Epidermal melanocyte (primary cell): ENCODE results near the gene SMARCD1.
"Not testable (repeated sequence)": the region's sequence is repeated elsewhere in the genome, so short reads cannot be mapped to it uniquely, and the experiment has no call there.

ENCODE experiments used
- DNase-seq: peaks from one replicate; pipeline ENCODE4 v3.0.0; 2011; ENCODE audit warnings: low spot score; ENCODE audit not compliant: insufficient read length

SMARCD1 gene

DNA sequence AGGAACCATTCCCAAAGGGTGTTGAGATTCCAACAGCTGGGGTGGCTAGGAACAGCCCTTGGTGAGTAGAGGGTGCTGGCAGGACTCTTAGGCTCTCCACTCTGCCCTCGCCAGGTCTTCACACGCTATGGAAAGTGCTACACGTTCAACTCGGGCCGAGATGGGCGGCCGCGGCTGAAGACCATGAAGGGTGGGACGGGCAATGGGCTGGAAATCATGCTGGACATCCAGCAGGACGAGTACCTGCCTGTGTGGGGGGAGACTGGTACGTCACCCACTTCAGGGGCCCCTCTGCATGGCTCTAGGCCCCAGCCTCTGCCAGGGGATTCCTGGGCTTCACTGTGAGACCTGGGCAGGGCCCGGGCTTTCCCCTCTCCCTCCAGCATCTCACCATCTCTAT, 8.0 kb upstream of the SMARCD1 start:
- DNase-seq, result no peak

- DNase-seq, result no peak
These were observed 6.9 kb upstream of the SMARCD1 start for GRCh38 chr12:50078281-50078680.

DNA sequence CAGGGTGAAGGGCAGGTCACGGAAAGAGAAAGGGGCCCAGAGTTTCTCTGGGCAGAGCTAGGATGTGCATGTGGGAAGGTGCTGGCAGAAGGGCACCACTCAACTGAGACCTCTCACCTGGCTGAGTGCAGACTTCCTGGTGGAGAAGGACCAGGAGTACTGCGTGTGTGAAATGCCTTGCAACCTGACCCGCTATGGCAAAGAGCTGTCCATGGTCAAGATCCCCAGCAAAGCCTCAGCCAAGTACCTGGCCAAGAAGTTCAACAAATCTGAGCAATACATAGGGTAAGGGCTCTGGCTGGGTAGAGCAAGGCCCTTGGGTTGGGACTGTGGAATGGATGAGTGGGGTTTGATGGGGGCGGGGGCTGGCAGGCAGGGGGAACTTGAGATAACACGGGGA, 5.4 kb upstream of the SMARCD1 start:
- DNase-seq, result no peak

- no peak for DNase-seq
These were observed 3.9 kb upstream of the SMARCD1 start for GRCh38 chr12:50081096-50081808.

- DNase-seq, result no peak
These were observed 2.5 kb upstream of the SMARCD1 start for GRCh38 chr12:50082644-50083043.

GRCh38 chr12:50083301-50083700, 1.8 kb upstream of the SMARCD1 start:
- no peak for DNase-seq

DNA sequence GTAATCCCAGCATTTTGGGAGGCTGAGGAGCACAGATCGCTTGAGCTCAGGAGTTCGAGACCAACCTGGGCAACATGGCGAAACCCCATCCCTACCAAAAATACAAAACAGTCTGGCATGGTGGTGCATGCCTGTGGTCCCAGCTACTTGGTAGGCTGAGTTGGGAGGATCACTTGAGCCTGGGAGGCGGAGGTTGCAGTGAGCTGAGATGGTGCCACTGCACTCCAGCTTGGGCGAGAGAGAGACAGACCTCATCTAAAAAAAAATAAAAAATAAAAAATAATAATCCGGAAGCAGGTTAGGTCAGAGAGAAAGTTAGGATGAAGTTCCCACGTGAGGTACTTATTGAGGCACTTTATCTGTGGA, 750 bp upstream of the SMARCD1 start:
- not testable (repeated sequence) for DNase-seq

GRCh38 chr12:50085615-50086072, 502 bp downstream of the SMARCD1 start:
- no peak for DNase-seq

DNA sequence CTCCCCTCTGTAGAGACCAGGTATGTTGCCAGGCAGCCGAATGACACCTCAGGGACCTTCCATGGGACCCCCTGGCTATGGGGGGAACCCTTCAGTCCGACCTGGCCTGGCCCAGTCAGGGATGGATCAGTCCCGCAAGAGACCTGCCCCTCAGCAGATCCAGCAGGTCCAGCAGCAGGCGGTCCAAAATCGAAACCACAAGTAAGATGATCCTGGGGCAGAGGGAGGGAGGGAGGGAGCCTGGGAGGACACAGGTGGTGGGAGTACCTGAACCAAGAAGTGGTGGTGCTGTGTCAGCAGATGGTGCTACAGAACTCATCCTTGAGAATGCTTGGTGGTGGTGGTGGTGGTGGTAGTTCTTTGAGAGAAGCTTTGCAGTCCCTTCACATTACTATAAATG, 1.0 kb downstream of the SMARCD1 start:
- no peak for DNase-seq

DNA sequence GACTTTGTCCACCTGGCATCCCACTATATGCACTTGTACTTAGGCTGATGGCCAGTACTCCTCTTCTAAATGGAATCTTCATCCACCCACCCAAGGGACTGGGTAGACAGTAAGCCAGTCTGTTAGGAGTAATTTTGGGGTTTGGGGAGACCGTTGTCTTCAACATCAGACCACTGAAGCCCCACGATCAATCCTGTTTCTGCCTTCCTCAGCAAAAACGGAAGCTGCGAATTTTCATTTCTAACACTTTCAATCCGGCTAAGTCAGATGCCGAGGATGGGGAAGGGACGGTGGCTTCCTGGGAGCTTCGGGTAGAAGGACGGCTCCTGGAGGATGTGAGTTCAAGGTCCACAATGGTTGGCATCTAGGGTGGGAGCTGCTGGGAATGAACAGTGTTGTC, 2.0 kb downstream of the SMARCD1 start:
- no peak for DNase-seq

DNA sequence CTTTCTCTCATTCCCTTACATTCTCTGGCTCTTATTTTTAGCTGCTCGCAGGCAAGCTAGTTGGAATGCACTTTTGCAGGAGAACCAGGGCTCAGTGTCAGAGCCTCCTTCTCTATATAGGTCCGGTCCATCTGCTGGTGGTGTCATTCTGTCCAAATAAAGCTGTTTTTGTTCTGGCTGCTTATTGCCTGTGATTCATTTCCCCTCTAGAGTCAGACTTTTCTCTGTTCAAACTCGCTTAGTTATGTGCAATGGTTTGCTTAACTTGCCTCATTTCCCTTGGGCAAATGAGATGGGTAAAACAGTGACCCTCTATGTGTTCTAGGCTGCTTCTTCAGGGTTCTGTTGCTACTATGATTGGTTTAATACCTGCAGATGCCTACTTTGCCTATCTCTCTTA, 2.9 kb downstream of the SMARCD1 start:
- DNase-seq, result no peak

DNA sequence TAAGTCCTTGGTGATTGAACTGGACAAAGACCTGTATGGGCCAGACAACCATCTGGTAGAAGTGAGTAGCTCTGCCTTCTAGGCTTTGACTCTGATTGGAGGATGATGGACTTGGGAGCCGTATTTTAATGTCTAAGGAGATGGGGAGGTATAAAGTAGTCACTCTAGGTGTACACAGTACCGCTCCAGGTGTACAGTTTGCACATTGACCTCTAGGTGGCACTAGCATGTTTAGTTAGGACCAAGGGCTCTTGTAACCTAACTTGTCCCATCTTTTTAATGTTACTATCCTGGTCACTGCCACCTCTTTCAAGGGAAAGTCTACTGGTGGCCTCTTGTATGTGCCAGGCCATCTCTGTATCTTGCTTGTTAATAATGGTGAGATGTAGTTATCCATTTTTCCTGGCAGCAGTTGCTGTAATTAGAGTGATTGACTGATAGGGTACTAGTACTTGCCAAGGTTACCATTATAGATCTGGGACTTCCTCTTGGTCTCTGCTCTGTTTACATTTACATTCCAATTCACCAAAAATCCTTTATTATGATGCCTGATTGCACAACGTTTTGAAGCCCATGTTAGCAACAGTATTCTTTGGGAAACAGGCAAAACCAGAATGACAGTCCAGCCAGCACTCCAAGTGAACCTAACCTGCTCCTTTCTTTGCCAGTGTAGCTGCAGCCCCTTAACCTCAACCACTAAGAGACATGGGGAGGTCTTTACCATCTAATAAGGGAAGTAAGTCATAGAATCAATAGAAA, 3.6 kb downstream of the SMARCD1 start:
- DNase-seq, result no peak

DNA sequence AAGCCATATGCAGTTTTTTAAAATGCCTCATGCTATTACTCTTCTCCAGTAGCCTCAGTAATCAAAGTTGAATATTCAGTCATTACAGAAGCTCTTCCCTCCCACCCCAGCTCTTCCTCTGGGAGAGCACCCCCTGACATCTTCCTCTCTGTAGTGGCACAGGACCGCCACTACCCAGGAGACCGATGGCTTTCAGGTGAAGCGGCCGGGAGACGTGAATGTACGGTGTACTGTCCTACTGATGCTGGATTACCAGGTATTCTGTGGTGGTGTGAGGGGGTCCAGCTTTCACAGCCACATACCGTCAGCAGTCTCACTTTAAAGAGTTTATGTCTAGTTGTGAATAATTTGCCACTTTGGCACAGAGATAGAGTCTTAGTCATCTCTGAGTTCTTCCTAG, 4.6 kb downstream of the SMARCD1 start:
- no peak for DNase-seq

GRCh38 chr12:50090391-50090790, 5.2 kb downstream of the SMARCD1 start:
- no peak for DNase-seq

GRCh38 chr12:50097952-50098351, 12.8 kb downstream of the SMARCD1 start:
- no peak for DNase-seq

GRCh38 chr12:50099302-50100008, 14.3 kb downstream of the SMARCD1 start:
- DNase-seq, result no peak

DNA sequence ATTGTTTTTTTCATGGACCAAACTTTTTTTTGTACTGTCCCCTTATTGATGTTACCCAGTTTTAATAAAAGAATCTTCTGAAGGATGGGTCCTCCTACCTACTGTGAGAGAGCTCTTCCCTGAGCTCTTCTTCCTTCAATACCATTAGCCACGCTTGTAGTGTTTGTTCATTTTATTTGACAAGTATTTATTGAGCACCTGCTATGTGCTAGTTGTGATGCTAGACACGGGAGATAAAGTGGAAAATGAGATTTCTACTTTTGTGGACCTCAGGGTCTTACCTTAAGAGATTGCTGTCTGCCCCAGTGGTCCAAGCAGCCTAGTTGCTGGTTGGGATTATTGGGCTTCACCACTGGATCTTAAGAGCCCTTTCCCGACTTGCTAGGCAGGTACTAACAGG, 15.4 kb downstream of the SMARCD1 start:
- no peak for DNase-seq

DNA sequence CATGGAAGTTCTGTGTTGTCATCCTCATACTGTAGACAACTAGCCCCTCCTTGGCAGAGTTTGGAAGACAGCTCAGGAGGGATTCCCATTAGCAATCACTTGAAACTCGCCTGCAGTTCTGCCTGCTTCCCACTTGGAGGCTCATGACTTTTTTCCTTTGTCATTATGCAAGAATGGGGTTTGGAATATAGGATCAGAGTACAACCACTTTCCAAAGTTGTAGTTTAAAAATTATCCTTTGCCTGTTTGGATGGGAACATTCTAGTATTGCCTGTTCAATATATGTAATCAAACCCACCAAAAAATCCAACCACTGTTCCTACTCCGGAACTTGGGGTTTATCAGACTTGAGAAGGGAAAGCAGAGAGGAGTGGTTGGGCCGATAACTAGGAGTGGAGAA, 16.5 kb downstream of the SMARCD1 start:
- no peak for DNase-seq

DNA sequence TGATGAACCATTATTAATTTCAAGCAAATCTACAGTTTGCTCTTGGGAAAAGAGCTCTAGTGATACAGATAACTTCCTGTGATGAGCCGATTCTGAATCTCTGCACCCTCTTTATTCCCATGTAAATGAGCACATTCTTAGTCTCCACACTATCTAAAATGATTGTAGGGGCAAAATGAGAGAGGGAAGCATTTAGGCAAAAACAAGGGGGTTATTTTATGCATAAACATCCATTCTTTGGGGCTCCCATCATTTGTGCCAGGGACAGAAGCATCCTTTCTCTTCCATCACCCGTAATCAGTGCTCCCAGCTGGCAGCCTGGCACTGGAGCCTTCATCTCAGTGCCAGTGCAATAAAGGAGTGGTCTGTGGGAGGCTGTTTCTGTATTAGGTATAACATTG, 17.0 kb downstream of the SMARCD1 start:
- no peak for DNase-seq

GRCh38 chr12:50102646-50103309, 17.6 kb downstream of the SMARCD1 start:
- no peak for DNase-seq

DNA sequence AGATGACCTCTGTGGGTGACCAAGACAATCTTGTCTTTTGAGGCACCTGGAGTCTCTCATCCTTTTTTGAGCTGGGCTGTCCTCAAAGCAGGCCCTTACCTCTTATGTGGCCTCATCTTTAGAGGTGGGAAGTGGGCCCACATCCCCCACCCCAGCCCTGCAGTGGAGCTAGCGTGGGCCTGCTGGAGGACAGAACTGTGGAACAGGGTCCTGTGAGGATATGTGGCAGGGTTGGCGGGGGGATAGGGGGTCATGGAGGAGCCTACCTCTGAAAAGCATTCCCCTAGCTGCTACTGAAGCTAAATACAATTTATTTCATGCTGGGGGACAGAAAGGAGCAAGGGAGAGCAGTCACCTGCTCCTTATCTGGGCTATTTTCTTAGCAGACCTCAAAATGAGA, 18.2 kb downstream of the SMARCD1 start:
- no peak for DNase-seq

DNA sequence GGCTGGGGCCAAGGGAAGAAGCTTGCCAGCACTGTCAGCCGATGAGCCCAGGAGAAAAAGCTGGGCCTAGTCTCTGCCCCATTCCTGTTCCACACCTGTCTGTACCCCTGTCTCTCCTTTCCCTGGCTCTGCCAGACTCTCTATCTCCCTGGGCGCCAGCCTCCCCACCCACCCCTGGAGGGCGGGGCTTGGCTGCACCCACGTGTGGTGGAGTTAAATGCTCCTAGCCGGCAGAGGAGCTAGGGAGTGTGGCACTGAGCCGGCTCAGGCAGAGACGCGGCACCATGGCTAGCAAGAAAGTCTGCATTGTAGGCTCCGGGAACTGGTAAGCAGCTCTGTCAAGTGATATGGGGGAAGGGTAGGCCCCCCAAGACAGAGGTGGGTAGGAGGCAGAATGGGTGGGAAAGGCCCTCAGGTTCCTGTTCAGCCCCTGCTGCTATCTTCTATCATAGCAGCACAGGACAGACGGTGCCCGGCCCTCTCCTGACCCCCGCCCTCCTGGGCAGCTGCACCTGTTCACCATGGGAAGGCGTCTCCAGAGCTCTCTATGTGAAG, 18.7 kb downstream of the SMARCD1 start, which contains the start of gene GPD1:
Gene GPD1, plus strand, starts transcription at position 242 of the 555 bp plus-strand sequence. Its CDS starts 43 bp downstream, at position 285.
- no peak for DNase-seq
